Stimulated activated CD4-positive, alpha-beta T cell treated with anti-CD3 and anti-CD28 coated beads, Interleukin-1b, Interleukin-23, amount 100 ng/mL, for 4 hours (primary cell): ENCODE data around the gene SKI.

ENCODE experiments used
- DNase-seq, 2 donors: peaks; one replicate each; pipeline ENCODE4 v3.0.0-alpha.2; 2020; ENCODE audit warnings: low read depth in 2 of 2

SKI gene

GRCh38 chr1:2194319-2194897 lies 33.7 kb upstream of the SKI start, which contains the start of gene FAAP20:
TSS of gene FAAP20 (minus strand) at chr1:2194772. CDS start at chr1:2194749, 23 bp downstream.
- DNase-seq = peak; percentile 57 to 66

GRCh38 chr1:2194898-2195673 lies 33.0 kb upstream of the SKI start:
- peak; percentile 73 to 82 for DNase-seq

GRCh38 chr1:2195785-2196184 lies 32.3 kb upstream of the SKI start:
- no peak for DNase-seq

GRCh38 chr1:2196901-2197638 lies 31.0 kb upstream of the SKI start:
- DNase-seq = no peak

- DNase-seq = no peak
Observed at GRCh38 chr1:2197707-2198165, 30.4 kb upstream of the SKI start.

- no peak for DNase-seq
Observed at GRCh38 chr1:2198571-2198970, 29.5 kb upstream of the SKI start.

GRCh38 chr1:2199042-2199810 lies 28.9 kb upstream of the SKI start:
- DNase-seq = peak; percentile 63 to 74

- DNase-seq = no peak
Observed at GRCh38 chr1:2200308-2200943, 27.7 kb upstream of the SKI start.

- DNase-seq = no peak
Observed at GRCh38 chr1:2201062-2201461, 27.1 kb upstream of the SKI start.

- no peak for DNase-seq
Observed at GRCh38 chr1:2202008-2202575, 26.0 kb upstream of the SKI start.

- no peak for DNase-seq
Observed at GRCh38 chr1:2202843-2203601, 25.1 kb upstream of the SKI start.

GRCh38 chr1:2203671-2204414 lies 24.3 kb upstream of the SKI start:
- no peak for DNase-seq

GRCh38 chr1:2204415-2205190 lies 23.5 kb upstream of the SKI start:
- DNase-seq = peak in 1 of 2 donors; percentile 91

GRCh38 chr1:2205191-2205952 lies 22.7 kb upstream of the SKI start:
- DNase-seq = peak in 1 of 2 donors; percentile 94

- DNase-seq = no peak
Observed at GRCh38 chr1:2206813-2207487, 21.2 kb upstream of the SKI start.

GRCh38 chr1:2208309-2209239 lies 19.5 kb upstream of the SKI start:
- no peak for DNase-seq
